GM12878 (cell line): ENCODE results near the gene METTL16.

Experiments
- EZH2 ChIP-seq: IDR thresholded peaks from 2 replicates; pipeline ENCODE4 v1.6.1; 2012; ENCODE audit warnings: low read depth, mild to moderate bottlenecking, control low read depth, inconsistent platforms, low read length, borderline replicate concordance; ENCODE audit not compliant: control insufficient read depth
- FOXK2 ChIP-seq: fragments of 450-650 bp; IDR thresholded peaks from 2 replicates; pipeline ENCODE4 v1.6.1; 2017; ENCODE audit warnings: mild to moderate bottlenecking, moderate library complexity
- POLR2A ChIP-seq: IDR thresholded peaks from 2 replicates; pipeline ENCODE4 v1.6.1; 2011; ENCODE audit warnings: low read depth, mild to moderate bottlenecking, low read length
- POLR2AphosphoS2 ChIP-seq: IDR thresholded peaks from 2 replicates; pipeline ENCODE4 v1.6.1; 2011; ENCODE audit warnings: low read depth, mild to moderate bottlenecking, low read length, improper control_type of control experiment, moderate library complexity
- POLR2AphosphoS5 ChIP-seq: IDR thresholded peaks from 2 replicates; pipeline ENCODE4 v1.6.1; 2011; ENCODE audit warnings: mild to moderate bottlenecking, low read length, inconsistent platforms
- SIN3A ChIP-seq: IDR thresholded peaks from 2 replicates; pipeline ENCODE4 v1.6.1; 2012; ENCODE audit warnings: low read depth, low read length, improper control_type of control experiment
- ZNF384 ChIP-seq: IDR thresholded peaks from 2 replicates; pipeline ENCODE4 v1.6.1; 2012; ENCODE audit warnings: low read depth, mild to moderate bottlenecking, low read length, improper control_type of control experiment, borderline replicate concordance
- ZZZ3 ChIP-seq: IDR thresholded peaks from 2 replicates; pipeline ENCODE4 v1.6.1; 2011; ENCODE audit warnings: low read depth; ENCODE audit not compliant: control insufficient read depth, insufficient read length
- TF ChIP-seq, protein P1 (sequence below): IDR thresholded peaks from 2 replicates; pipeline ENCODE4 v1.6.1; 2012; ENCODE audit warnings: mild to moderate bottlenecking, low read depth, low read length
- TF ChIP-seq, protein P2 (sequence below), 3 experiments: IDR thresholded peaks in 2 of 3; conservative IDR thresholded peaks in 1 of 3; 2 replicates each; pipeline ENCODE4 v1.5.1; 2011; ENCODE audit warnings: low read depth in 3 of 3, low read length in 3 of 3, mild to moderate bottlenecking in 3 of 3, control low read depth in 2 of 3, moderate library complexity in 2 of 3, inconsistent platforms in 1 of 3, mixed read lengths in 1 of 3; ENCODE audit not compliant: control insufficient read depth in 2 of 3, insufficient read depth in 1 of 3; ENCODE audit errors: extremely low read depth in 1 of 3
- TF ChIP-seq, protein P3 (sequence below): fragments of 450-650 bp; formaldehyde crosslinking; IDR thresholded peaks from 2 replicates; pipeline ENCODE4 v1.4.0; 2022; ENCODE audit warnings: mild to moderate bottlenecking, moderate library complexity

DNA sequence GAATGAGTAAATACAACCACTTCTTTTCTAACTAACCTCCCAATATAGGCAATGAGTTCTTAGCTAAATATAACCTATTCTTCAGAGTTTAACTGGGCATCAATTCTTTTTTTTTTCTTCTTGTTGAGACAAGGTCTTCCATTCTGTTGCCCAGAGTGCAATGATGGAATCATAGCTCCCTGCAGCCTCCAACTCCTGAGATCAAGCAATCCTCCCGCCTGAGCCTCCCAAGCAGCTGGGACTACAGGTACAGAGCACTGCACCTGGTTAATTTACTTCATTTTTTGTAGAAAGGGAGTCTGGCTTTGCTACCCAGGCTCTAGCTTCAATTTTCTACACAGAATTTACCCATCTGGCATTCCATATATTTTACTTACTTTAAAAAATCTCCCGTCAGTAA, 1.1 kb downstream of the METTL16 start:
- TF ChIP-seq, protein P1, sequence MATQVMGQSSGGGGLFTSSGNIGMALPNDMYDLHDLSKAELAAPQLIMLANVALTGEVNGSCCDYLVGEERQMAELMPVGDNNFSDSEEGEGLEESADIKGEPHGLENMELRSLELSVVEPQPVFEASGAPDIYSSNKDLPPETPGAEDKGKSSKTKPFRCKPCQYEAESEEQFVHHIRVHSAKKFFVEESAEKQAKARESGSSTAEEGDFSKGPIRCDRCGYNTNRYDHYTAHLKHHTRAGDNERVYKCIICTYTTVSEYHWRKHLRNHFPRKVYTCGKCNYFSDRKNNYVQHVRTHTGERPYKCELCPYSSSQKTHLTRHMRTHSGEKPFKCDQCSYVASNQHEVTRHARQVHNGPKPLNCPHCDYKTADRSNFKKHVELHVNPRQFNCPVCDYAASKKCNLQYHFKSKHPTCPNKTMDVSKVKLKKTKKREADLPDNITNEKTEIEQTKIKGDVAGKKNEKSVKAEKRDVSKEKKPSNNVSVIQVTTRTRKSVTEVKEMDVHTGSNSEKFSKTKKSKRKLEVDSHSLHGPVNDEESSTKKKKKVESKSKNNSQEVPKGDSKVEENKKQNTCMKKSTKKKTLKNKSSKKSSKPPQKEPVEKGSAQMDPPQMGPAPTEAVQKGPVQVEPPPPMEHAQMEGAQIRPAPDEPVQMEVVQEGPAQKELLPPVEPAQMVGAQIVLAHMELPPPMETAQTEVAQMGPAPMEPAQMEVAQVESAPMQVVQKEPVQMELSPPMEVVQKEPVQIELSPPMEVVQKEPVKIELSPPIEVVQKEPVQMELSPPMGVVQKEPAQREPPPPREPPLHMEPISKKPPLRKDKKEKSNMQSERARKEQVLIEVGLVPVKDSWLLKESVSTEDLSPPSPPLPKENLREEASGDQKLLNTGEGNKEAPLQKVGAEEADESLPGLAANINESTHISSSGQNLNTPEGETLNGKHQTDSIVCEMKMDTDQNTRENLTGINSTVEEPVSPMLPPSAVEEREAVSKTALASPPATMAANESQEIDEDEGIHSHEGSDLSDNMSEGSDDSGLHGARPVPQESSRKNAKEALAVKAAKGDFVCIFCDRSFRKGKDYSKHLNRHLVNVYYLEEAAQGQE = no peak
- TF ChIP-seq, protein P2, sequence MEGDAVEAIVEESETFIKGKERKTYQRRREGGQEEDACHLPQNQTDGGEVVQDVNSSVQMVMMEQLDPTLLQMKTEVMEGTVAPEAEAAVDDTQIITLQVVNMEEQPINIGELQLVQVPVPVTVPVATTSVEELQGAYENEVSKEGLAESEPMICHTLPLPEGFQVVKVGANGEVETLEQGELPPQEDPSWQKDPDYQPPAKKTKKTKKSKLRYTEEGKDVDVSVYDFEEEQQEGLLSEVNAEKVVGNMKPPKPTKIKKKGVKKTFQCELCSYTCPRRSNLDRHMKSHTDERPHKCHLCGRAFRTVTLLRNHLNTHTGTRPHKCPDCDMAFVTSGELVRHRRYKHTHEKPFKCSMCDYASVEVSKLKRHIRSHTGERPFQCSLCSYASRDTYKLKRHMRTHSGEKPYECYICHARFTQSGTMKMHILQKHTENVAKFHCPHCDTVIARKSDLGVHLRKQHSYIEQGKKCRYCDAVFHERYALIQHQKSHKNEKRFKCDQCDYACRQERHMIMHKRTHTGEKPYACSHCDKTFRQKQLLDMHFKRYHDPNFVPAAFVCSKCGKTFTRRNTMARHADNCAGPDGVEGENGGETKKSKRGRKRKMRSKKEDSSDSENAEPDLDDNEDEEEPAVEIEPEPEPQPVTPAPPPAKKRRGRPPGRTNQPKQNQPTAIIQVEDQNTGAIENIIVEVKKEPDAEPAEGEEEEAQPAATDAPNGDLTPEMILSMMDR (IDR thresholded peaks at IDR 0.05 in 2 of 3, conservative IDR thresholded peaks at IDR 0.05 in 1 of 3; ENCODE audit: control insufficient read depth in 2 of 3, extremely low read depth in 1 of 3, insufficient read depth in 1 of 3, low read depth in 3 of 3, low read length in 3 of 3) = no peak
- TF ChIP-seq SIN3A = no peak
- TF ChIP-seq POLR2AphosphoS5 = no peak
- no peak for TF ChIP-seq POLR2AphosphoS2
- TF ChIP-seq, protein P3, sequence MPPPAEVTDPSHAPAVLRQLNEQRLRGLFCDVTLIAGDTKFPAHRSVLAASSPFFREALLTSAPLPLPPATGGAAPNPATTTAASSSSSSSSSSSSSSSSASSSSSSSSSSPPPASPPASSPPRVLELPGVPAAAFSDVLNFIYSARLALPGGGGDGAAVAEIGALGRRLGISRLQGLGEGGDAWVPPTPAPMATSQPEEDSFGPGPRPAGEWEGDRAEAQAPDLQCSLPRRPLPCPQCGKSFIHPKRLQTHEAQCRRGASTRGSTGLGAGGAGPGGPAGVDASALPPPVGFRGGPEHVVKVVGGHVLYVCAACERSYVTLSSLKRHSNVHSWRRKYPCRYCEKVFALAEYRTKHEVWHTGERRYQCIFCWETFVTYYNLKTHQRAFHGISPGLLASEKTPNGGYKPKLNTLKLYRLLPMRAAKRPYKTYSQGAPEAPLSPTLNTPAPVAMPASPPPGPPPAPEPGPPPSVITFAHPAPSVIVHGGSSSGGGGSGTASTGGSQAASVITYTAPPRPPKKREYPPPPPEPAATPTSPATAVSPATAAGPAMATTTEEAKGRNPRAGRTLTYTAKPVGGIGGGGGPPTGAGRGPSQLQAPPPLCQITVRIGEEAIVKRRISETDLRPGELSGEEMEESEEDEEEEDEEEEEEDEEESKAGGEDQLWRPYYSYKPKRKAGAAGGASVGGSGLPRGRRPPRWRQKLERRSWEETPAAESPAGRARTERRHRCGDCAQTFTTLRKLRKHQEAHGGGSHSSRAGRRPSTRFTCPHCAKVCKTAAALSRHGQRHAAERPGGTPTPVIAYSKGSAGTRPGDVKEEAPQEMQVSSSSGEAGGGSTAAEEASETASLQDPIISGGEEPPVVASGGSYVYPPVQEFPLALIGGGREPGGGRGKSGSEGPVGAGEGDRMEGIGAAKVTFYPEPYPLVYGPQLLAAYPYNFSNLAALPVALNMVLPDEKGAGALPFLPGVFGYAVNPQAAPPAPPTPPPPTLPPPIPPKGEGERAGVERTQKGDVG = no peak
- TF ChIP-seq FOXK2 = no peak
- no peak for TF ChIP-seq POLR2A
- TF ChIP-seq EZH2 = no peak
- TF ChIP-seq ZZZ3 = no peak
- no peak for TF ChIP-seq ZNF384
